Measurements from ENCODE around the gene CFAP221. TPM values are rescaled to one million over a fixed set of nuclear protein-coding genes. Genes with fewer than 3 reads are reported as not detected.
"Not testable (repeated sequence)": the region's sequence is repeated elsewhere in the genome, so short reads cannot be mapped to it uniquely, and the experiment has no call there.

Gene CFAP221
- polyA plus RNA-seq, 1 donor (not counting 4 experiments of a cell fraction or from before 2014, with no cell fraction given), result not detected

DNA sequence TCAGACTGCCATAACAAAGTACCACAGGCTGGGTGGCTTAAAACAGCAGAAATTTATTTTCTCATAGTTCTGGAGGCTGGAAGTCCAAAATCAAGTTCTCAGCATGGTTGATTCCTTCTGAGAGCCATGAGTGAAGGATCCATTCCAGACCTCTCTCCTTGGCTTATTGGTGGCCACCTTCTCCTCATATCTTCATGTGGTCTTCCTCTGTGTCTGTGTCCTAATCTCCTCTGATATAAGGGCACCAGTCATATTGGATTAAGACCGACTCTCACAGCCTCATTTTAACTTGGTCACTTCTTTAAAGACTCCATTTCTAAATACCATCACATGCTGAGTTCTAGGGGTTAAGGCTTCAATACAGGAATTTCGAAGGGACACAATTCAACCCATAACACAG lies 65.1 kb downstream of the CFAP221 start:
- no peak for FAIRE-seq
- Histone ChIP-seq H4K20me1 (ENCODE audit: control insufficient read depth, extremely low read depth, insufficient read depth, low read length) (no peaks in the 10 kb centered on the region), H2AFZ (ENCODE audit: control insufficient read depth, low read length) (no peak overlapping the region), H3K27me3 (ENCODE audit: control insufficient read depth, extremely low read depth, insufficient read depth, low read length) (peaks cover 5% of the 10 kb centered on the region), H3K79me2 (ENCODE audit: control insufficient read depth, insufficient read depth, low read length) (no peaks in the 10 kb centered on the region), H3K9ac (ENCODE audit: control insufficient read depth, extremely low read depth, insufficient read depth, low read length) (no peak overlapping the region), H3K27ac (ENCODE audit: control insufficient read depth, insufficient read depth, low read length) (no peak overlapping the region), H3K36me3 (ENCODE audit: control insufficient read depth in 2 of 2, extremely low read depth in 1 of 2, insufficient read depth in 2 of 2, low read length in 2 of 2) (no peaks in the 10 kb centered on the region), H3K4me1 (ENCODE audit: control insufficient read depth, extremely low read depth, insufficient read depth, low read length) (no peaks in the 10 kb centered on the region), H3K9me3 (ENCODE audit: control insufficient read depth, low read depth, low read length) (peaks cover under 1% of the 10 kb centered on the region), H3K9me1 (ENCODE audit: control insufficient read depth, extremely low read depth, insufficient read depth, low read length) (no peaks in the 10 kb centered on the region), H3K4me2 (ENCODE audit: control insufficient read depth, extremely low read depth, insufficient read depth, low read depth, low read length) (no peak overlapping the region), H3K4me3 (ENCODE audit: control insufficient read depth in 2 of 3, extremely low read depth in 1 of 3, insufficient read depth in 2 of 3, low read depth in 1 of 3, low read length in 3 of 3) (no peak overlapping the region)
- TF ChIP-seq, protein P1, sequence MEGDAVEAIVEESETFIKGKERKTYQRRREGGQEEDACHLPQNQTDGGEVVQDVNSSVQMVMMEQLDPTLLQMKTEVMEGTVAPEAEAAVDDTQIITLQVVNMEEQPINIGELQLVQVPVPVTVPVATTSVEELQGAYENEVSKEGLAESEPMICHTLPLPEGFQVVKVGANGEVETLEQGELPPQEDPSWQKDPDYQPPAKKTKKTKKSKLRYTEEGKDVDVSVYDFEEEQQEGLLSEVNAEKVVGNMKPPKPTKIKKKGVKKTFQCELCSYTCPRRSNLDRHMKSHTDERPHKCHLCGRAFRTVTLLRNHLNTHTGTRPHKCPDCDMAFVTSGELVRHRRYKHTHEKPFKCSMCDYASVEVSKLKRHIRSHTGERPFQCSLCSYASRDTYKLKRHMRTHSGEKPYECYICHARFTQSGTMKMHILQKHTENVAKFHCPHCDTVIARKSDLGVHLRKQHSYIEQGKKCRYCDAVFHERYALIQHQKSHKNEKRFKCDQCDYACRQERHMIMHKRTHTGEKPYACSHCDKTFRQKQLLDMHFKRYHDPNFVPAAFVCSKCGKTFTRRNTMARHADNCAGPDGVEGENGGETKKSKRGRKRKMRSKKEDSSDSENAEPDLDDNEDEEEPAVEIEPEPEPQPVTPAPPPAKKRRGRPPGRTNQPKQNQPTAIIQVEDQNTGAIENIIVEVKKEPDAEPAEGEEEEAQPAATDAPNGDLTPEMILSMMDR (optimal IDR thresholded peaks at IDR 0.05 in 1 of 3, IDR thresholded peaks at IDR 0.05 in 1 of 3, conservative IDR thresholded peaks at IDR 0.05 in 1 of 3; ENCODE audit: extremely low read depth in 1 of 3, insufficient read depth in 2 of 3, low read length in 3 of 3), result no peak
- TF ChIP-seq EZH2 (IDR thresholded peaks at IDR 0.05; ENCODE audit: low read length), result no peak
- dilution Hi-C loops (cut with MboI; ENCODE audit: extremely low pct_ligation_motif_present, low sequenced_read_pairs), result no loop called here
- DNase-seq (ENCODE audit: low read depth, low spot score), result no peak

DNA sequence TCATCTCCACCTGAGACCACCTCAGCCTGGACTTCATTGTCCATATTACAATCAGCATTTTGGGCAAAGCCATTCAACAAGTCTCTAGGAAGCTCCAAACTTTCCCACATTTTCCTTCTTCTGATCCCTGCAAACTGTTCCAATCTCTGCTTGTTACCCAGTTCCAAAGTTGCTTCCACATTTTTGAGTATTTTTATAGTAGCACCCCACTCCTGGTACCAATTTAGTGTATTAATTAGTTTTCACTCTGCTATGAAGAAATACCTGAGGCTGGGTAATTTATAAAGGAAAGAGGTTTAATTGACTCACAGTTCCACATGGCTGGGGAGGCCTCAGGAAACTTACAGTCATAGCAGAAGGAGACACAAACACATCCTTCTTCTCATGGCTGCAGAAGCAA lies 69.9 kb downstream of the CFAP221 start:
- dilution Hi-C loops (cut with MboI; ENCODE audit: extremely low pct_ligation_motif_present, low sequenced_read_pairs); H2AFZ ChIP-seq (ENCODE audit: control insufficient read depth, low read length): not testable (repeated sequence)

DNA sequence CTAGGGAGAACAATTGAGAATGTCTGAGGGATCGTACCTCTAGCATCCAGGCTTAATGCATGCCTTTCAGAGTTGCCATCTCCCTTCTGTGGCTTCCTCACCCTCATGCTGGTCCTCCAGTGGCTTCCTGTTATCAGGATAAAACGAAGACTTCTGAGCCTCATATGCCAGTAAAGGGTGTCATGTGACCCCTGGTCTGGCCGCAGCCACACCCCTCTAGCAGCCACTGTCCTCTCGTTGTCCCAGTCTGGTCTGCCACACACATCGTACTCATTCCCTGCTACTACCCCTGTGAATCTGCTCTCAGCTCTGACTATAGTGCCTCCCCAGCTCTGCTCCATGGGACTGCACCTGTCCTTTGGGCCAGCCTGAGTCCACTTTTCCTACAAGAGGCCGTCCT lies 72.2 kb downstream of the CFAP221 start:
- H3K9me1 ChIP-seq (ENCODE audit: control insufficient read depth, extremely low read depth, insufficient read depth, low read length), result no peaks in the 10 kb centered on the region
- no peaks in the 10 kb centered on the region for H3K27me3 ChIP-seq (ENCODE audit: control insufficient read depth, extremely low read depth, insufficient read depth, low read length)
- H3K4me1 ChIP-seq (ENCODE audit: control insufficient read depth, extremely low read depth, insufficient read depth, low read length), result no peaks in the 10 kb centered on the region
- TF ChIP-seq EZH2 (IDR thresholded peaks at IDR 0.05; ENCODE audit: low read length), result no peak
- TF ChIP-seq, protein P1 (optimal IDR thresholded peaks at IDR 0.05 in 1 of 3, IDR thresholded peaks at IDR 0.05 in 1 of 3, conservative IDR thresholded peaks at IDR 0.05 in 1 of 3; ENCODE audit: extremely low read depth in 1 of 3, insufficient read depth in 2 of 3, low read length in 3 of 3), result no peak
- H3K4me2 ChIP-seq (ENCODE audit: control insufficient read depth, extremely low read depth, insufficient read depth, low read depth, low read length), result no peak overlapping the region
- DNase-seq (ENCODE audit: low read depth, low spot score) (no peak), FAIRE-seq (no peak)
- no peaks in the 10 kb centered on the region for H3K79me2 ChIP-seq (ENCODE audit: control insufficient read depth, insufficient read depth, low read length)
- peaks cover 2% of the 10 kb centered on the region for H3K9me3 ChIP-seq (ENCODE audit: control insufficient read depth, low read depth, low read length)
- H3K9ac ChIP-seq (ENCODE audit: control insufficient read depth, extremely low read depth, insufficient read depth, low read length), result no peak overlapping the region
- H3K36me3 ChIP-seq (ENCODE audit: control insufficient read depth in 2 of 2, extremely low read depth in 1 of 2, insufficient read depth in 2 of 2, low read length in 2 of 2), result no peaks in the 10 kb centered on the region
- H2AFZ ChIP-seq (ENCODE audit: control insufficient read depth, low read length), result no peak overlapping the region
- no peak overlapping the region for H3K27ac ChIP-seq (ENCODE audit: control insufficient read depth, insufficient read depth, low read length)
- dilution Hi-C loops (cut with MboI; ENCODE audit: extremely low pct_ligation_motif_present, low sequenced_read_pairs), result no loop called here
- no peaks in the 10 kb centered on the region for H4K20me1 ChIP-seq (ENCODE audit: control insufficient read depth, extremely low read depth, insufficient read depth, low read length)
- H3K4me3 ChIP-seq (ENCODE audit: control insufficient read depth in 2 of 3, extremely low read depth in 1 of 3, insufficient read depth in 2 of 3, low read depth in 1 of 3, low read length in 3 of 3), result no peak overlapping the region

More for the DNA sequence above, 69.9 kb downstream of the CFAP221 start:
- not testable (repeated sequence) for H3K4me3 ChIP-seq (ENCODE audit: control insufficient read depth in 2 of 3, extremely low read depth in 1 of 3, insufficient read depth in 2 of 3, low read depth in 1 of 3, low read length in 3 of 3); H3K4me2 ChIP-seq (ENCODE audit: control insufficient read depth, extremely low read depth, insufficient read depth, low read depth, low read length); H3K4me1 ChIP-seq (ENCODE audit: control insufficient read depth, extremely low read depth, insufficient read depth, low read length); H3K9me3 ChIP-seq (ENCODE audit: control insufficient read depth, low read depth, low read length); DNase-seq (ENCODE audit: low read depth, low spot score); H3K79me2 ChIP-seq (ENCODE audit: control insufficient read depth, insufficient read depth, low read length); H3K27me3 ChIP-seq (ENCODE audit: control insufficient read depth, extremely low read depth, insufficient read depth, low read length); H3K36me3 ChIP-seq (ENCODE audit: control insufficient read depth in 2 of 2, extremely low read depth in 1 of 2, insufficient read depth in 2 of 2, low read length in 2 of 2); H4K20me1 ChIP-seq (ENCODE audit: control insufficient read depth, extremely low read depth, insufficient read depth, low read length); FAIRE-seq; H3K27ac ChIP-seq (ENCODE audit: control insufficient read depth, insufficient read depth, low read length); H3K9ac ChIP-seq (ENCODE audit: control insufficient read depth, extremely low read depth, insufficient read depth, low read length); H3K9me1 ChIP-seq (ENCODE audit: control insufficient read depth, extremely low read depth, insufficient read depth, low read length)

Measured in keratinocyte (primary cell).